ENCODE measurements around the gene HP1BP3. TPM values are rescaled to one million over a fixed set of nuclear protein-coding genes. Genes with fewer than 3 reads are reported as not detected.

Gene HP1BP3
- total and polyA plus RNA-seq, 2 of the 4 experiments (the other 2 are of a cell fraction) = 88.4 to 151 TPM

DNA sequence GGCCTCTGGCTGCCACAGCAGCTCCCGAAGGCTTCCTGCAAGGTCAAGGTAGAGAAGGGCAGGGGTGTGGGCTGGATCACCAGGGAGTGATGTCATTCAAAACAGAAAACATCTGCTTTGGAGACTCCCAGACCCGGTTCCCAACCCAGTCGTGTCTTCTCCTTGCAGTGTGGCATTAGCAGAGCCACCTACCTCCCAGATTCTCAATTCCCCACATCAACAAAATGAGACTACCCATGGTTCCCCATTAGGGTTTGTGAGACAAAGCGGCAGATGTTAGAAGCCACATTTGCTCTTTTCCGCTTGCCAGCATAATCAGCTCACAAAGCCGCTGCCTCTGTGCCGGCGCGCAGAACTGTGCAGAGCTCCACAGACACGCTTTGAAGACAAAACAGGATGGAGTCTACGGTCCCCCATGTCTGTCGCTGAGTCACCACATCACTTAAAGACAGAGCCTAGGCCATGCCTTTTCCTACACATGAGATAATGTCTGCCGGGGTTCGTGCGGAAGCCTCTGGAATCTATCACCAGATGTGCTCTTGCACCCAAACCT lies 81.8 kb downstream of the HP1BP3 start:
- CTCF ChIA-PET = interaction anchor here (0.7 kb wide), 1 partner anchor 244 kb away, joined by 3 read pairs; no protein-coding TSS in a partner anchor
- peak overlapping the region; percentile 66 for H2AK9ac ChIP-seq (replicated peaks; ENCODE audit: low read depth, low read length, poor library complexity)
- no peak overlapping the region for H3K23ac ChIP-seq (ENCODE audit: low read depth, low read length)
- dilution Hi-C loops (cut with HindIII; ENCODE audit: low sequenced_read_pairs, unreplicated experiment) (no loop called here), intact Hi-C loops (cut with micrococcal nuclease) (no loop called here), in situ Hi-C loops (cut with MboI; ENCODE audit: low sequenced_read_pairs) (no loop called here)
- no peaks in the 10 kb centered on the region; the same call in 1 of the 2 replicates for H4K20me1 ChIP-seq (ENCODE audit: insufficient read depth, low read length)
- H2AK5ac ChIP-seq (ENCODE audit: low read depth, low read length) = no peak overlapping the region
- DNase-seq = no peak
- H3K9me3 ChIP-seq (ENCODE audit: control insufficient read depth, insufficient read depth, low read length) = no peaks in the 10 kb centered on the region
- POLR2A ChIA-PET (ENCODE audit: unreplicated experiment) = no interaction called here
- H2BK5ac ChIP-seq (ENCODE audit: low read depth, low read length, poor library complexity, severe bottlenecking) = no peak overlapping the region
- peak overlapping the region; percentile 44 for H2AFZ ChIP-seq (replicated peaks; ENCODE audit: low read length, poor library complexity)
- H3K36me3 ChIP-seq (ENCODE audit: control insufficient read depth, insufficient read depth, low read length) = no peaks in the 10 kb centered on the region
- no peak overlapping the region for H3K4me2 ChIP-seq (ENCODE audit: low read depth, low read length)
- H3K56ac ChIP-seq (ENCODE audit: extremely low read depth, insufficient read depth, low read length) = no peak overlapping the region
- peaks cover 6% of the 10 kb centered on the region; the same call in 1 of the 2 replicates for H3K9me1 ChIP-seq (ENCODE audit: insufficient read depth, low read length)
- no peak overlapping the region for H2BK120ac ChIP-seq (ENCODE audit: low read depth, low read length)
- no peak overlapping the region for H3K4me3 ChIP-seq (ENCODE audit: insufficient read depth, low read depth, low read length)
- TF ChIP-seq, protein P1, sequence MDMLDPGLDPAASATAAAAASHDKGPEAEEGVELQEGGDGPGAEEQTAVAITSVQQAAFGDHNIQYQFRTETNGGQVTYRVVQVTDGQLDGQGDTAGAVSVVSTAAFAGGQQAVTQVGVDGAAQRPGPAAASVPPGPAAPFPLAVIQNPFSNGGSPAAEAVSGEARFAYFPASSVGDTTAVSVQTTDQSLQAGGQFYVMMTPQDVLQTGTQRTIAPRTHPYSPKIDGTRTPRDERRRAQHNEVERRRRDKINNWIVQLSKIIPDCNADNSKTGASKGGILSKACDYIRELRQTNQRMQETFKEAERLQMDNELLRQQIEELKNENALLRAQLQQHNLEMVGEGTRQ (IDR thresholded peaks at IDR 0.05; ENCODE audit: low read depth, low read length) = no peak
- no peak overlapping the region for H4K5ac ChIP-seq (ENCODE audit: low read depth, low read length)
- H3K14ac ChIP-seq (replicated peaks; ENCODE audit: low read depth, low read length) = no peak overlapping the region
- H3K79me1 ChIP-seq (ENCODE audit: low read depth in 1 of 2, low read length in 2 of 2) = peaks cover 0 to 3% of the 10 kb centered on the region in 2 experiments; a peak in 1 of 4 replicates
- no peak overlapping the region; the same call in 1 of the 2 replicates for H4K91ac ChIP-seq (ENCODE audit: insufficient read depth, low read depth, low read length)
- no peak overlapping the region; the same call in 1 of the 2 replicates for H2BK20ac ChIP-seq (ENCODE audit: low read depth, low read length)
- 87% methylated on average over 12 of the region's 15 CpGs; no CpG with 5 or more reads in 1 of the 2 experiments for WGBS, 2 experiments (ENCODE audit: extremely low coverage in 2 of 2, insufficient read length in 1 of 2)
- H3K9ac ChIP-seq (ENCODE audit: low read depth, low read length) = no peak overlapping the region
- H3K27me3 ChIP-seq (ENCODE audit: control insufficient read depth, insufficient read depth, low read length) = no peaks in the 10 kb centered on the region
- H4K8ac ChIP-seq (ENCODE audit: low read depth in 2 of 2, low read length in 2 of 2) = no peak overlapping the region
- no peak overlapping the region; the same call in 2 of the 3 replicates for H2BK15ac ChIP-seq (ENCODE audit: low read depth, low read length)
- BruUV-seq (replicated peaks) = no TSS peak
- H3K4ac ChIP-seq (ENCODE audit: low read depth, low read length) = no peak overlapping the region
- no peak overlapping the region for H3K18ac ChIP-seq (ENCODE audit: low read depth, low read length)
- ATAC-seq (ENCODE audit: low read depth) = no peak
- H3K27ac ChIP-seq (ENCODE audit: insufficient read depth, low read length) = no peak overlapping the region
- H3K4me1 ChIP-seq (ENCODE audit: control insufficient read depth, insufficient read depth, low read length) = no peaks in the 10 kb centered on the region
